WTC11 (cell line): ENCODE results near the gene RILP. TPM values are rescaled to one million over a fixed set of nuclear protein-coding genes. Genes with fewer than 3 reads are reported as not detected.

Experiments
- ATAC-seq: fragments of 200-7000 bp; cut with Tn5 transposase; 2 replicates; pipeline ENCODE4 v1.10.0; 2021; ENCODE audit warnings: mild to moderate bottlenecking, moderate library complexity
- CTCF ChIA-PET: fragments of 300-600 bp; sonication (Branson Sonifier 250); formaldehyde crosslinking; loops from one replicate; lab custom pipeline; 2021; ENCODE audit warnings: antibody characterized with exemption; lab: Charles Lee
- POLR2A ChIA-PET: fragments of 350-600 bp; sonication (Branson Sonifier 250); formaldehyde crosslinking; loops from one replicate; lab custom pipeline; 2021; ENCODE audit warnings: antibody characterized with exemption; lab: Charles Lee
- DNase-seq: peaks from one replicate; pipeline ENCODE4 v3.0.0; 2021; ENCODE audit warnings: low spot score
- H3K27ac Mint-ChIP-seq: 2 replicates; pipeline ENCODE4 v1.8.0; 2021; ENCODE audit warnings: mixed read lengths
- H3K27me3 Mint-ChIP-seq: 2 replicates; pipeline ENCODE4 v1.8.0; 2021; ENCODE audit warnings: low read depth, mild to moderate bottlenecking, moderate library complexity, mixed read lengths
- H3K36me3 Mint-ChIP-seq: 2 replicates; pipeline ENCODE4 v1.8.0; 2021; ENCODE audit warnings: mixed read lengths
- H3K4me1 Mint-ChIP-seq: 2 replicates; pipeline ENCODE4 v1.8.0; 2022; ENCODE audit warnings: mixed read lengths
- H3K4me3 Mint-ChIP-seq: 2 replicates; pipeline ENCODE4 v1.8.0; 2021; ENCODE audit warnings: mild to moderate bottlenecking, moderate library complexity, mixed read lengths
- H3K9me3 Mint-ChIP-seq: 2 replicates; pipeline ENCODE4 v1.8.0; 2021; ENCODE audit warnings: mixed read lengths
- ARID4B ChIP-seq: sonication (generic); formaldehyde crosslinking; IDR thresholded peaks from 2 replicates; pipeline ENCODE4 v1.8.0; 2023; ENCODE audit warnings: missing genetic modification reagents, mild to moderate bottlenecking, borderline replicate concordance
- ATF1 ChIP-seq: sonication (generic); formaldehyde crosslinking; IDR thresholded peaks from 2 replicates; pipeline ENCODE4 v1.8.1; 2023; ENCODE audit warnings: mild to moderate bottlenecking, moderate library complexity, missing genetic modification reagents
- CREM ChIP-seq: sonication (generic); formaldehyde crosslinking; IDR thresholded peaks from 2 replicates; pipeline ENCODE4 v1.8.1; 2022; ENCODE audit warnings: mild to moderate bottlenecking, missing genetic modification reagents, moderate library complexity
- CTCF ChIP-seq: fragments of 200-600 bp; IDR thresholded peaks from 2 replicates; pipeline ENCODE4 v1.8.0; 2022; ENCODE audit warnings: antibody characterized with exemption
- ESRRA ChIP-seq: sonication (generic); formaldehyde crosslinking; IDR thresholded peaks from 2 replicates; pipeline ENCODE4 v1.8.1; 2022; ENCODE audit warnings: mild to moderate bottlenecking, missing genetic modification reagents, borderline replicate concordance
- FOXK1 ChIP-seq: sonication (generic); formaldehyde crosslinking; IDR thresholded peaks from 2 replicates; pipeline ENCODE4 v1.8.0; 2022; ENCODE audit warnings: mild to moderate bottlenecking, moderate library complexity, missing genetic modification reagents
- NFATC4 ChIP-seq: fragments of 250-450 bp; sonication (Bioruptor Pico); IDR thresholded peaks from 2 replicates; pipeline ENCODE4 v1.9.0; 2021; ENCODE audit warnings: mild to moderate bottlenecking
- NFE2L1 ChIP-seq: sonication (generic); formaldehyde crosslinking; IDR thresholded peaks from 2 replicates; pipeline ENCODE4 v1.8.1; 2023; ENCODE audit warnings: missing genetic modification reagents
- NFYB ChIP-seq: sonication (generic); formaldehyde crosslinking; conservative IDR thresholded peaks from 2 replicates; pipeline ENCODE4 v1.8.0; 2022; ENCODE audit warnings: low read depth, missing genetic modification reagents
- NR3C1 ChIP-seq: sonication (generic); formaldehyde crosslinking; conservative IDR thresholded peaks from 2 replicates; pipeline ENCODE4 v1.8.1; 2023; ENCODE audit warnings: low read depth, mild to moderate bottlenecking, missing genetic modification reagents
- PRRX2 ChIP-seq: fragments of 250-450 bp; sonication (Bioruptor Pico); IDR thresholded peaks from 2 replicates; pipeline ENCODE4 v1.8.0; 2021; ENCODE audit warnings: mild to moderate bottlenecking
- SMAD3 ChIP-seq: sonication (generic); formaldehyde crosslinking; IDR thresholded peaks from 2 replicates; pipeline ENCODE4 v1.8.0; 2022; ENCODE audit warnings: missing genetic modification reagents, mild to moderate bottlenecking, borderline replicate concordance
- USF1 ChIP-seq: sonication (generic); formaldehyde crosslinking; IDR thresholded peaks from 2 replicates; pipeline ENCODE4 v1.8.0; 2022; ENCODE audit warnings: mild to moderate bottlenecking, missing genetic modification reagents
- ZNF121 ChIP-seq: sonication (generic); formaldehyde crosslinking; IDR thresholded peaks from 2 replicates; pipeline ENCODE4 v1.8.0; 2023; ENCODE audit warnings: missing genetic modification reagents
- ZNF232 ChIP-seq: sonication (generic); formaldehyde crosslinking; IDR thresholded peaks from 2 replicates; pipeline ENCODE4 v1.8.0; 2022; ENCODE audit warnings: mild to moderate bottlenecking, missing genetic modification reagents
- ZNF671 ChIP-seq: fragments of 250-450 bp; sonication (Bioruptor Pico); IDR thresholded peaks from 2 replicates; pipeline ENCODE4 v1.8.0; 2021; ENCODE audit warnings: mild to moderate bottlenecking
- total RNA-seq: library from RNA; stranded (reverse); gene quantifications from 3 replicates; pipeline ENCODE4 v1.2.3, GENCODE V29; 2021
- TF ChIP-seq, protein P1 (sequence below): sonication (generic); formaldehyde crosslinking; IDR thresholded peaks from 2 replicates; pipeline ENCODE4 v1.8.0; 2022; ENCODE audit warnings: mild to moderate bottlenecking, missing genetic modification reagents
- TF ChIP-seq, protein P2 (sequence below): sonication (generic); formaldehyde crosslinking; IDR thresholded peaks from 2 replicates; pipeline ENCODE4 v1.8.0; 2022; ENCODE audit warnings: mild to moderate bottlenecking, missing genetic modification reagents
- TF ChIP-seq, protein P3 (sequence below): sonication (generic); formaldehyde crosslinking; IDR thresholded peaks from 2 replicates; pipeline ENCODE4 v1.8.1; 2022; ENCODE audit warnings: mild to moderate bottlenecking, missing genetic modification reagents, moderate library complexity, borderline replicate concordance
- TF ChIP-seq, protein P4 (sequence below): fragments of 250-450 bp; sonication (Bioruptor Pico); IDR thresholded peaks from 2 replicates; pipeline ENCODE4 v1.8.0; 2021; ENCODE audit warnings: mild to moderate bottlenecking
- TF ChIP-seq, protein P5 (sequence below): sonication (generic); formaldehyde crosslinking; IDR thresholded peaks from 2 replicates; pipeline ENCODE4 v1.8.1; 2022; ENCODE audit warnings: low read depth, missing genetic modification reagents, borderline replicate concordance
- TF ChIP-seq, protein P6 (sequence below): sonication (generic); formaldehyde crosslinking; IDR thresholded peaks from 2 replicates; pipeline ENCODE4 v1.8.0; 2023; ENCODE audit warnings: missing genetic modification reagents

The RILP gene
- total RNA-seq, 1 experiment from 2014 or later = 11.7 TPM

DNA sequence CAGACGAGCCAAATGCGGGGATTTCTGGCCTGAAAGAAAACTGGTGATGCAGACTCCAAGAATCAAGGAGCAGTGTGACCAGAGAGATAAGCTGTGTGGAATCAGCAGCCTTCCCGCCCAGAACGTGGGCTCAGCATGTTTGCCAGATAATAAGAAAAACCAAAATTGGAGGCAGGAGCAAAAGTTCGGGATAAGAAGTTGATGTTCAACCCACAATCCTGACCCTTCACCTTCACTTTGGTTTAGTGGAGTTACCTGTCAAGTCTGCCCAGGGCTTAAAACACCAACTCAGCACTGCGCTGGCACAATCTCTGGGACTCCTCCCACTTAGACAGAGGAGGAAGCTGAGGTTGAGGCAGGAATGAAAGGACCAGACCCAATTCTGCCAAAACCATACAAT lies 24.1 kb downstream of the RILP start (continued):
- TF ChIP-seq CTCF (no peak), FOXK1 (no peak), NFE2L1 (CRISPR knock-in tag) (no peak), NR3C1 (CRISPR knock-in tag) (no peak), NFATC4 (CRISPR knock-in tag) (no peak)
- TF ChIP-seq, protein P1, sequence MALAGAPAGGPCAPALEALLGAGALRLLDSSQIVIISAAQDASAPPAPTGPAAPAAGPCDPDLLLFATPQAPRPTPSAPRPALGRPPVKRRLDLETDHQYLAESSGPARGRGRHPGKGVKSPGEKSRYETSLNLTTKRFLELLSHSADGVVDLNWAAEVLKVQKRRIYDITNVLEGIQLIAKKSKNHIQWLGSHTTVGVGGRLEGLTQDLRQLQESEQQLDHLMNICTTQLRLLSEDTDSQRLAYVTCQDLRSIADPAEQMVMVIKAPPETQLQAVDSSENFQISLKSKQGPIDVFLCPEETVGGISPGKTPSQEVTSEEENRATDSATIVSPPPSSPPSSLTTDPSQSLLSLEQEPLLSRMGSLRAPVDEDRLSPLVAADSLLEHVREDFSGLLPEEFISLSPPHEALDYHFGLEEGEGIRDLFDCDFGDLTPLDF (CRISPR knock-in tag) = no peak
- TF ChIP-seq, protein P2, sequence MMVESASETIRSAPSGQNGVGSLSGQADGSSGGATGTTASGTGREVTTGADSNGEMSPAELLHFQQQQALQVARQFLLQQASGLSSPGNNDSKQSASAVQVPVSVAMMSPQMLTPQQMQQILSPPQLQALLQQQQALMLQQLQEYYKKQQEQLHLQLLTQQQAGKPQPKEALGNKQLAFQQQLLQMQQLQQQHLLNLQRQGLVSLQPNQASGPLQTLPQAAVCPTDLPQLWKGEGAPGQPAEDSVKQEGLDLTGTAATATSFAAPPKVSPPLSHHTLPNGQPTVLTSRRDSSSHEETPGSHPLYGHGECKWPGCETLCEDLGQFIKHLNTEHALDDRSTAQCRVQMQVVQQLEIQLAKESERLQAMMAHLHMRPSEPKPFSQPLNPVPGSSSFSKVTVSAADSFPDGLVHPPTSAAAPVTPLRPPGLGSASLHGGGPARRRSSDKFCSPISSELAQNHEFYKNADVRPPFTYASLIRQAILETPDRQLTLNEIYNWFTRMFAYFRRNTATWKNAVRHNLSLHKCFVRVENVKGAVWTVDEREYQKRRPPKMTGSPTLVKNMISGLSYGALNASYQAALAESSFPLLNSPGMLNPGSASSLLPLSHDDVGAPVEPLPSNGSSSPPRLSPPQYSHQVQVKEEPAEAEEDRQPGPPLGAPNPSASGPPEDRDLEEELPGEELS = no peak
- TF ChIP-seq, protein P3, sequence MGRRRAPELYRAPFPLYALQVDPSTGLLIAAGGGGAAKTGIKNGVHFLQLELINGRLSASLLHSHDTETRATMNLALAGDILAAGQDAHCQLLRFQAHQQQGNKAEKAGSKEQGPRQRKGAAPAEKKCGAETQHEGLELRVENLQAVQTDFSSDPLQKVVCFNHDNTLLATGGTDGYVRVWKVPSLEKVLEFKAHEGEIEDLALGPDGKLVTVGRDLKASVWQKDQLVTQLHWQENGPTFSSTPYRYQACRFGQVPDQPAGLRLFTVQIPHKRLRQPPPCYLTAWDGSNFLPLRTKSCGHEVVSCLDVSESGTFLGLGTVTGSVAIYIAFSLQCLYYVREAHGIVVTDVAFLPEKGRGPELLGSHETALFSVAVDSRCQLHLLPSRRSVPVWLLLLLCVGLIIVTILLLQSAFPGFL (CRISPR knock-in tag) = no peak
- TF ChIP-seq, protein P4, sequence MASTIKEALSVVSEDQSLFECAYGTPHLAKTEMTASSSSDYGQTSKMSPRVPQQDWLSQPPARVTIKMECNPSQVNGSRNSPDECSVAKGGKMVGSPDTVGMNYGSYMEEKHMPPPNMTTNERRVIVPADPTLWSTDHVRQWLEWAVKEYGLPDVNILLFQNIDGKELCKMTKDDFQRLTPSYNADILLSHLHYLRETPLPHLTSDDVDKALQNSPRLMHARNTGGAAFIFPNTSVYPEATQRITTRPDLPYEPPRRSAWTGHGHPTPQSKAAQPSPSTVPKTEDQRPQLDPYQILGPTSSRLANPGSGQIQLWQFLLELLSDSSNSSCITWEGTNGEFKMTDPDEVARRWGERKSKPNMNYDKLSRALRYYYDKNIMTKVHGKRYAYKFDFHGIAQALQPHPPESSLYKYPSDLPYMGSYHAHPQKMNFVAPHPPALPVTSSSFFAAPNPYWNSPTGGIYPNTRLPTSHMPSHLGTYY (CRISPR knock-in tag) = no peak

DNA sequence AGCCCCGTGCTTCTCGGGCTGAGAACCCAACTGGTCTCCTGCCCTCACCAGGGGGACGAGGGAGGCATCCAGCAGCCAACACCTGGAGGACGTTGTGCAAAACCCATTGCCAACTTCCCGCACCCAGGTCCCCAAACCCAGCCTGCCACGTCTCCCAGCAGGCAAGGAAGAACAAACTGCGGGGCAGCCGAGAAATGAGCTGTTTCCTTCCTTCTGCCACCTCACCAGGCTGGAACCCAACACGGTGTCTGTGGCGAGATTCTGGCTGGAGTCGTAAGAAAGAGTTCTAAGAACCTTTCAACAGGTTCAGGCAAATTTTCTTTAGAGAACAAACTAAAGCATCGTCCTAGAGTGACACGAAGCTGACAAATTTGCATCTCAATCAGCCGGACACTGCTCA lies 24.6 kb downstream of the RILP start:
- no peaks in the 10 kb centered on the region for H3K36me3 Mint-ChIP-seq
- no peak overlapping the region for H3K4me3 Mint-ChIP-seq
- no peak overlapping the region for H3K27ac Mint-ChIP-seq
- H3K9me3 Mint-ChIP-seq = no peaks in the 10 kb centered on the region
- ChIA-PET CTCF (interaction anchor here (1.0 to 8.7 kb wide), 5 partner anchors 9 to 92 kb away, joined by 3 to 240 read pairs (median 3); no protein-coding TSS in a partner anchor), POLR2A (no interaction called here)
- no peak for ATAC-seq
- H3K27me3 Mint-ChIP-seq = peaks cover 9% of the 10 kb centered on the region
- DNase-seq = no peak
- H3K4me1 Mint-ChIP-seq = peaks cover 22% of the 10 kb centered on the region
- no peak for TF ChIP-seq ZNF121
- no peak for TF ChIP-seq CREM (CRISPR knock-in tag)
- no peak for TF ChIP-seq SMAD3 (CRISPR knock-in tag)
- no peak for TF ChIP-seq USF1 (CRISPR knock-in tag)
- no peak for TF ChIP-seq PRRX2
- no peak for TF ChIP-seq ZNF671 (CRISPR knock-in tag)
- TF ChIP-seq ZNF232 (CRISPR knock-in tag) = no peak
- no peak for TF ChIP-seq ESRRA (CRISPR knock-in tag)
- TF ChIP-seq, protein P5, sequence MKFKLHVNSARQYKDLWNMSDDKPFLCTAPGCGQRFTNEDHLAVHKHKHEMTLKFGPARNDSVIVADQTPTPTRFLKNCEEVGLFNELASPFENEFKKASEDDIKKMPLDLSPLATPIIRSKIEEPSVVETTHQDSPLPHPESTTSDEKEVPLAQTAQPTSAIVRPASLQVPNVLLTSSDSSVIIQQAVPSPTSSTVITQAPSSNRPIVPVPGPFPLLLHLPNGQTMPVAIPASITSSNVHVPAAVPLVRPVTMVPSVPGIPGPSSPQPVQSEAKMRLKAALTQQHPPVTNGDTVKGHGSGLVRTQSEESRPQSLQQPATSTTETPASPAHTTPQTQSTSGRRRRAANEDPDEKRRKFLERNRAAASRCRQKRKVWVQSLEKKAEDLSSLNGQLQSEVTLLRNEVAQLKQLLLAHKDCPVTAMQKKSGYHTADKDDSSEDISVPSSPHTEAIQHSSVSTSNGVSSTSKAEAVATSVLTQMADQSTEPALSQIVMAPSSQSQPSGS (CRISPR knock-in tag) = no peak
- no peak for TF ChIP-seq ARID4B
- no peak for TF ChIP-seq ATF1
- TF ChIP-seq, protein P6, sequence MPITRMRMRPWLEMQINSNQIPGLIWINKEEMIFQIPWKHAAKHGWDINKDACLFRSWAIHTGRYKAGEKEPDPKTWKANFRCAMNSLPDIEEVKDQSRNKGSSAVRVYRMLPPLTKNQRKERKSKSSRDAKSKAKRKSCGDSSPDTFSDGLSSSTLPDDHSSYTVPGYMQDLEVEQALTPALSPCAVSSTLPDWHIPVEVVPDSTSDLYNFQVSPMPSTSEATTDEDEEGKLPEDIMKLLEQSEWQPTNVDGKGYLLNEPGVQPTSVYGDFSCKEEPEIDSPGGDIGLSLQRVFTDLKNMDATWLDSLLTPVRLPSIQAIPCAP (CRISPR knock-in tag) = no peak
- TF ChIP-seq NFYB (CRISPR knock-in tag) = no peak
